Small intestine (tissue), 7 donors: ENCODE measurements around the gene NPAS2. TPM values are rescaled to one million over a fixed set of nuclear protein-coding genes. Genes with fewer than 3 reads are reported as not detected.

ENCODE experiments used
- DNase-seq, 2 donors: peaks; one replicate each; pipeline versions ENCODE4 v3.0.0 to v3.0.0-alpha.2; 2013
- FAIRE-seq: peaks from 2 replicates; lab custom pipeline; 2012; peaks lifted over from hg19 to GRCh38; lab: Jason Lieb, UNC
- H3K27ac ChIP-seq, 3 donors: one replicate each; pipeline ENCODE4 v1.5.1; 2013; ENCODE audit warnings: low read length in 2 of 3, mild to moderate bottlenecking in 2 of 3, control low read depth in 1 of 3, inconsistent platforms in 1 of 3, low read depth in 1 of 3, moderate library complexity in 1 of 3
- H3K27me3 ChIP-seq, 3 donors: one replicate each; pipeline ENCODE4 v1.6.1; 2013; ENCODE audit warnings: low read length in 3 of 3, inconsistent platforms in 1 of 3; ENCODE audit not compliant: control insufficient read depth in 3 of 3, insufficient read depth in 3 of 3
- H3K36me3 ChIP-seq, 3 donors: one replicate each; pipeline ENCODE4 v1.6.1; 2013; ENCODE audit warnings: low read length in 3 of 3, inconsistent platforms in 1 of 3, low read depth in 1 of 3, mild to moderate bottlenecking in 1 of 3, moderate library complexity in 1 of 3; ENCODE audit not compliant: control insufficient read depth in 3 of 3, insufficient read depth in 2 of 3
- H3K4me1 ChIP-seq, 3 donors: one replicate each; pipeline ENCODE4 v1.6.1; 2013; ENCODE audit warnings: low read length in 2 of 3, inconsistent platforms in 1 of 3, low read depth in 1 of 3, mild to moderate bottlenecking in 1 of 3, moderate library complexity in 1 of 3; ENCODE audit not compliant: control insufficient read depth in 3 of 3, insufficient read depth in 2 of 3
- H3K4me3 ChIP-seq, 3 donors: one replicate each; pipeline ENCODE4 v1.5.1; 2013; ENCODE audit warnings: low read length in 3 of 3, control low read depth in 1 of 3, inconsistent platforms in 1 of 3, low read depth in 1 of 3, mild to moderate bottlenecking in 1 of 3, moderate library complexity in 1 of 3
- H3K9me3 ChIP-seq, 2 donors: one replicate each; pipeline ENCODE4 v1.6.1; 2013; ENCODE audit warnings: low read depth in 1 of 2, low read length in 1 of 2; ENCODE audit not compliant: control insufficient read depth in 2 of 2, insufficient read depth in 1 of 2
- WGBS, 3 donors: extraction: QIAGEN DNeasy Blood & Tissue Kit; methylation state at CpG; one replicate each; pipeline ENCODE4 v1.1.7; 2013; 5-methylcytosine and 5-hydroxymethylcytosine counted together
- polyA plus RNA-seq, 4 donors: library from polyadenylated mRNA; stranded (reverse) in 3 of 4; unstranded in 1 of 4; fragments of 200-250 nt in 3 of 4; fragments of 120-200 nt in 1 of 4; gene quantifications; one replicate each; pipeline versions ENCODE4 v1.2.1 to v1.2.3, GENCODE V29; 2013
- donor health status: healthy with polysubstance abuse.
- donor health status: control.
- donor health status: control.
- donor health status: Bipolar disorder and iron deficiency.
- donor health status: healthy.

The NPAS2 gene
- polyA plus RNA-seq, 4 donors, result 23.9 to 34.2 (median 26.3) TPM

GRCh38 chr2:100831158-100831750 is 11.3 kb downstream of the NPAS2 start:
- peaks cover 0 to 2% (median 0%) of the 10 kb centered on the region in 3 donors for H3K4me1 ChIP-seq
- H3K4me3 ChIP-seq, result no peak overlapping the region
- DNase-seq (no peak), FAIRE-seq (no peak)
- no peaks in the 10 kb centered on the region for H3K27me3 ChIP-seq
- H3K36me3 ChIP-seq, result peaks cover 0 to 5% (median 0%) of the 10 kb centered on the region in 3 donors
- H3K9me3 ChIP-seq, result peaks cover 0 to 10% of the 10 kb centered on the region in 2 donors
- WGBS, 3 donors, result 78 to 83% (median 78%) methylated on average over 9 of the region's 9 CpGs
- no peak overlapping the region for H3K27ac ChIP-seq

- peaks cover 0 to 9% (median 0%) of the 10 kb centered on the region in 3 donors for H3K36me3 ChIP-seq
- no peaks in the 10 kb centered on the region for H3K4me1 ChIP-seq
- 90 to 98% (median 97%) methylated on average over 4 of the region's 4 CpGs for WGBS, 3 donors
- H3K27ac ChIP-seq, result no peak overlapping the region
- peaks cover 0 to 10% of the 10 kb centered on the region in 2 donors for H3K9me3 ChIP-seq
- H3K27me3 ChIP-seq, result no peaks in the 10 kb centered on the region
- FAIRE-seq (no peak), DNase-seq (no peak)
- no peak overlapping the region for H3K4me3 ChIP-seq
Observed at GRCh38 chr2:100831831-100832230, 11.9 kb downstream of the NPAS2 start.

DNA sequence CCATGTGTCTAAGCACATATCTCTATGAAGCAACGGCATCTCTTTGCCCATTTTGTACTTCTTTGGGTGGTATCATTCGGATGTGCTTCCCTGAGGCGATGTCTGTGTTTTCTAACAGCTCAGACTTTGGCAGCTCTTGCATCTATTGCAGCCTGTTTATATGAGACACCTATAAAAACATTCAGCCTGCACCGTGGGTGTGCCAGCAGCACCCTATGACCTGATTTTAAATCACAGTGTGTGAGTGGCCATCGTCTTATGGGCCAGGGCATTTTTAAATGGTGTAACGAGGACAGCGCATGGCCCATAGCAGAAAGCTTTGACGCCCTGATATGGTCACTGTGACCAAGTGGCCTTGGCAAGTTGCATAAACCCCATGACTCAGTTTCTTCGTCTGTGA is 12.9 kb downstream of the NPAS2 start:
- peak in 1 of 2 donors; percentile 29 for DNase-seq
- Histone ChIP-seq H3K27me3 (no peaks in the 10 kb centered on the region), H3K4me1 (no peaks in the 10 kb centered on the region), H3K4me3 (no peak overlapping the region), H3K9me3 (peaks cover 0 to 4% of the 10 kb centered on the region in 2 donors), H3K27ac (no peak overlapping the region), H3K36me3 (peaks cover 0 to 9% (median 0%) of the 10 kb centered on the region in 3 donors)
- no peak for FAIRE-seq
- whole genome bisulfite sequencing, 3 donors, result 27 to 73% (median 48%) methylated on average over 9 of the region's 9 CpGs

- no peaks in the 10 kb centered on the region for H3K4me1 ChIP-seq
- 50 to 91% (median 73%) methylated on average over 1 of the region's 1 CpG for WGBS, 3 donors
- H3K27me3 ChIP-seq, result no peaks in the 10 kb centered on the region
- H3K4me3 ChIP-seq, result no peak overlapping the region
- FAIRE-seq (no peak), DNase-seq (no peak)
- peaks cover 0 to 2% of the 10 kb centered on the region in 2 donors for H3K9me3 ChIP-seq
- H3K36me3 ChIP-seq, result peaks cover 0 to 9% (median 0%) of the 10 kb centered on the region in 3 donors
- H3K27ac ChIP-seq, result no peak overlapping the region
Observed at GRCh38 chr2:100833331-100833730, 13.4 kb downstream of the NPAS2 start.

DNA sequence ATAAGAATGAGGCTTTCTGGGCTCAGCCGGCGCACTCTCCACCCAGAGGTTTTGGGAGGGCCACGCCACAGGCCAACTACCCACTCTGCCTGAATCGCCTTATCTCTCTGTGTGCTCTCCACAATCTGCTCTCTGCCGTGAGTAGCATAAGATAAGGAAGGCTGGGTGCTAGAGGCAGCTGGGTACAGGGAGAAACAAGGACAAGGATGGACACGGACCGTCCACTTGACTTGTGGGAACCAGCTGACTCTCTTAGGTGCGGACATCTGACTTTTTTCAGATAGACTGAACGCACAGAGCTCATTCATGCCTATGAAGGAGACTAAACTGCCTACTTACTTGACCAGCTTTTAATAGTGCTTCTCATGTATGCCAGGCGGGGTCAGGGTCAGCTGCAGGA is 14.3 kb downstream of the NPAS2 start:
- no peaks in the 10 kb centered on the region for H3K9me3 ChIP-seq
- H3K4me1 ChIP-seq, result no peaks in the 10 kb centered on the region
- peaks cover 0 to 9% (median 0%) of the 10 kb centered on the region in 3 donors for H3K36me3 ChIP-seq
- DNase-seq, result no peak
- WGBS, 3 donors, result 56 to 86% (median 72%) methylated on average over 10 of the region's 10 CpGs
- H3K4me3 ChIP-seq, result no peak overlapping the region
- no peak for FAIRE-seq
- no peak overlapping the region for H3K27ac ChIP-seq
- H3K27me3 ChIP-seq, result no peaks in the 10 kb centered on the region

- no peaks in the 10 kb centered on the region for H3K9me3 ChIP-seq
- peaks cover 0 to 9% (median 0%) of the 10 kb centered on the region in 3 donors for H3K36me3 ChIP-seq
- FAIRE-seq (no peak), DNase-seq (no peak)
- H3K27me3 ChIP-seq, result no peaks in the 10 kb centered on the region
- H3K4me1 ChIP-seq, result no peaks in the 10 kb centered on the region
- WGBS, 3 donors, result 70 to 84% (median 74%) methylated on average over 16 of the region's 16 CpGs
- H3K27ac ChIP-seq, result no peak overlapping the region
- H3K4me3 ChIP-seq, result no peak overlapping the region
Observed at GRCh38 chr2:100835006-100835659, 15.2 kb downstream of the NPAS2 start.

- peaks cover 0 to 13% (median 3%) of the 10 kb centered on the region in 3 donors for H3K4me1 ChIP-seq
- 74 to 83% (median 76%) methylated on average over 7 of the region's 7 CpGs for WGBS, 3 donors
- H3K27ac ChIP-seq, result no peak overlapping the region
- no peaks in the 10 kb centered on the region for H3K9me3 ChIP-seq
- no peak overlapping the region for H3K4me3 ChIP-seq
- H3K36me3 ChIP-seq, result peaks cover 0 to 12% (median 0%) of the 10 kb centered on the region in 3 donors
- DNase-seq (no peak), FAIRE-seq (no peak)
- H3K27me3 ChIP-seq, result no peaks in the 10 kb centered on the region
Observed at GRCh38 chr2:100840519-100840918, 20.6 kb downstream of the NPAS2 start.

DNA sequence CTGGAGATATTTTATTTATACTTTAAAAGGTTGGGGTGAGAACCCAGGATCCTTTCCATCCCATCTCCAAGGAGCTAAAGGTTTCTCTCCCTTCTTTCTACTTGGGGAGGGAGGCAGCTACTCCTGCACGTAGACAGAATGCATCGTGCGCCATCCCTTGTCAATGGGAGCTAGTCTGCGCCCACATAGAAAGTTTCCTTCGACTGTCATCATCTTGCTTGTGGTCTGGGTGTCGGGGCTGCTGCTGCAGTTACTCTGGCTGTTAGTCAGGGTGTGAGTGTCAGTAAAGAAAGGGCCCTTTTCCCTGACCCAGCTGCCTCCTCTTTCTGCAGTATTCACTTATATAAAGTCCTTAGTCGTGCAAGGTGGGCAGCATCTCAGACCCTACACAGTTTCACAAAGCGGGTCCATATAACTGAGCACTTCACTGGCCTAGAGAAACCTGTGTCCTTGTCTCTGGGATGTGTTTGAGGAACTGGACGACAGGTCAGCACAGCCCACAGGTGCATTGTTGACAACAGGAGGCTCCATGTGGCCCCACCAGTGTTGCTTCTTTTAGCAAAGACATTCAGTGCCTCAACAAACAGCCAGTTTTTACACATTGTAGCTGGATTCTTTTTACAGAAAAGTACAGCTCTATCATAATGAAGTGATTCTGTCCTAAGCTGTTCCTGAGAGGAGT is 22.4 kb downstream of the NPAS2 start:
- 82 to 86% (median 83%) methylated on average over 9 of the region's 9 CpGs for WGBS, 3 donors
- Histone ChIP-seq H3K27ac (peak overlapping the region in 1 of 3 donors; percentile 30), H3K27me3 (no peaks in the 10 kb centered on the region), H3K36me3 (peaks cover 0 to 4% (median 0%) of the 10 kb centered on the region in 3 donors), H3K4me3 (no peak overlapping the region), H3K4me1 (peaks cover 0 to 13% (median 3%) of the 10 kb centered on the region in 3 donors), H3K9me3 (no peaks in the 10 kb centered on the region)
- FAIRE-seq (no peak), DNase-seq (no peak)
